PC-9 (cell line): ENCODE measurements around the gene WNT16.

Experiments used
- EZH2 ChIP-seq: fragments of 200-600 bp; sonication (generic); IDR thresholded peaks from 2 replicates; pipeline ENCODE4 v1.8.0; 2017; ENCODE audit warnings: antibody characterized with exemption, low read depth
- TF ChIP-seq, protein P1 (sequence below): fragments of 200-600 bp; sonication (generic); conservative IDR thresholded peaks from 2 replicates; pipeline ENCODE4 v1.6.1; 2017; ENCODE audit warnings: mixed run types, antibody characterized with exemption, mild to moderate bottlenecking, moderate library complexity

DNA sequence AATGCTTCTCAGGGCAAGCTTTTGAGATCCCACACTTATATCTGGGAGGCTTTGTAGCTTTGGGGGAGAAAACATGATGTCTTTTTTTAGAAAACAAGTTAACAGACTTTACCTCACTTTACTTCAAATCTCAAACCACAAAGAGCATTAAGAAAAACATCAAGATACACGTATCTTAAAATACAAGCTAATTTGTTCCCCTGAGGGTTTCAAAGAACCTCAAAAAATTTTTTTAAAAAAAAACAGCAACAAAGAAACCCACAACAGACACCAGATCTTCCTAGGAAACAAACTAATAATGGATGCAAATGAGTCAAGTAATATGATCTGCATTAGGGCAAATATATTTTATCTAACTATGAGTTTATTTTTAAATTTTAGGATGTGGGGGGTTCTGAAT lies 42.6 kb downstream of the WNT16 start:
- TF ChIP-seq, protein P1, sequence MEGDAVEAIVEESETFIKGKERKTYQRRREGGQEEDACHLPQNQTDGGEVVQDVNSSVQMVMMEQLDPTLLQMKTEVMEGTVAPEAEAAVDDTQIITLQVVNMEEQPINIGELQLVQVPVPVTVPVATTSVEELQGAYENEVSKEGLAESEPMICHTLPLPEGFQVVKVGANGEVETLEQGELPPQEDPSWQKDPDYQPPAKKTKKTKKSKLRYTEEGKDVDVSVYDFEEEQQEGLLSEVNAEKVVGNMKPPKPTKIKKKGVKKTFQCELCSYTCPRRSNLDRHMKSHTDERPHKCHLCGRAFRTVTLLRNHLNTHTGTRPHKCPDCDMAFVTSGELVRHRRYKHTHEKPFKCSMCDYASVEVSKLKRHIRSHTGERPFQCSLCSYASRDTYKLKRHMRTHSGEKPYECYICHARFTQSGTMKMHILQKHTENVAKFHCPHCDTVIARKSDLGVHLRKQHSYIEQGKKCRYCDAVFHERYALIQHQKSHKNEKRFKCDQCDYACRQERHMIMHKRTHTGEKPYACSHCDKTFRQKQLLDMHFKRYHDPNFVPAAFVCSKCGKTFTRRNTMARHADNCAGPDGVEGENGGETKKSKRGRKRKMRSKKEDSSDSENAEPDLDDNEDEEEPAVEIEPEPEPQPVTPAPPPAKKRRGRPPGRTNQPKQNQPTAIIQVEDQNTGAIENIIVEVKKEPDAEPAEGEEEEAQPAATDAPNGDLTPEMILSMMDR: no peak
- no peak for TF ChIP-seq EZH2
